PC-9 (cell line): Measurements from ENCODE around the gene PNKP. TPM values are rescaled to one million over a fixed set of nuclear protein-coding genes. Genes with fewer than 3 reads are reported as not detected.

Source experiments
- microRNA-seq: library from miRNA; unstranded; fragments of <30 nt; microRNA quantifications from one replicate; pipeline ENCODE4 v1.2.0, GENCODE V29; 2021; ENCODE audit warnings: borderline number of aligned reads, borderline replicate concordance
- total RNA-seq: library from RNA; stranded (reverse); gene quantifications from 2 replicates; pipeline ENCODE4 v1.2.3, GENCODE V29; 2021

The PNKP gene
- total RNA-seq, 1 experiment from 2014 or later = 82.7 TPM

Small RNAs within 50 kb of the gene (microRNA-seq; reads per million reads assigned to microRNA genes)
- gene MIR4749 (2.0 reads per million), gene MIR4750 (3.4 reads per million), gene MIR6800 (not detected)

Other genes with a start within 250 kb of the PNKP start
- gene RRAS, start 227.4 kb downstream of the PNKP start, total RNA-seq = 36.6 and 40.6 TPM in 2 replicates
- gene SCAF1, start 225.4 kb downstream of the PNKP start, total RNA-seq = 86.9 and 91.3 TPM in 2 replicates
- gene IRF3, start 201.7 kb downstream of the PNKP start, total RNA-seq = 181 and 220 TPM in 2 replicates
- gene BCL2L12, start 201.6 kb downstream of the PNKP start, total RNA-seq = 80.3 and 84.8 TPM in 2 replicates
- 228 and 261 TPM in 2 replicates for gene PRMT1, start 190.3 kb downstream of the PNKP start, total RNA-seq
- 9.5 and 14.2 TPM in 2 replicates for gene ADM5, start 178.0 kb downstream of the PNKP start, total RNA-seq
- gene CPT1C, start 176.5 kb downstream of the PNKP start, total RNA-seq = 1.7 and 2.1 TPM in 2 replicates
- not detected in 2 replicates for gene TSKS, start 104.3 kb downstream of the PNKP start, total RNA-seq
- gene AP2A1, start 100.6 kb downstream of the PNKP start, total RNA-seq = 91.8 and 95.1 TPM in 2 replicates
- 50.0 and 60.4 TPM in 2 replicates for gene FUZ, start 54.3 kb downstream of the PNKP start, total RNA-seq
- gene MED25, start 49.3 kb downstream of the PNKP start, total RNA-seq = 92.2 and 99.6 TPM in 2 replicates
- gene PTOV1, start 16.4 kb downstream of the PNKP start, total RNA-seq = 151 and 155 TPM in 2 replicates
- 109 and 143 TPM in 2 replicates for gene AKT1S1, start 9.8 kb upstream of the PNKP start, total RNA-seq
- gene TBC1D17, start 10.1 kb upstream of the PNKP start, total RNA-seq = 52.1 and 62.3 TPM in 2 replicates
- gene IL4I1, start 29.3 kb upstream of the PNKP start, total RNA-seq = 0.85 TPM in 1 of 2 replicates, not detected in the other
- gene ATF5, start 61.6 kb upstream of the PNKP start, total RNA-seq = 15.3 and 19.2 TPM in 2 replicates
- gene NUP62, start 61.9 kb upstream of the PNKP start, total RNA-seq = 66.8 and 101 TPM in 2 replicates
- not detected in 2 replicates for gene SIGLEC11, start 93.6 kb upstream of the PNKP start, total RNA-seq
- 53.3 and 62.5 TPM in 2 replicates for gene VRK3, start 157.8 kb upstream of the PNKP start, total RNA-seq
- 13.9 and 14.0 TPM in 2 replicates for gene ZNF473, start 158.4 kb upstream of the PNKP start, total RNA-seq